ENCODE results near the gene ATPAF1.

ATPAF1 gene

GRCh38 chr1:46596036-46596435 is 72.1 kb downstream of the ATPAF1 start:
- no peak for TF ChIP-seq CTCF (IDR thresholded peaks at IDR 0.05)

GRCh38 chr1:46595127-46595526 is 73.0 kb downstream of the ATPAF1 start:
- no peak for TF ChIP-seq CTCF (IDR thresholded peaks at IDR 0.05)

GRCh38 chr1:46594063-46594462 is 74.1 kb downstream of the ATPAF1 start:
- TF ChIP-seq CTCF (IDR thresholded peaks at IDR 0.05) = no peak

GRCh38 chr1:46592823-46593222 is 75.3 kb downstream of the ATPAF1 start:
- TF ChIP-seq CTCF (IDR thresholded peaks at IDR 0.05) = no peak

GRCh38 chr1:46589529-46589928 is 78.6 kb downstream of the ATPAF1 start:
- TF ChIP-seq CTCF (IDR thresholded peaks at IDR 0.05) = no peak

- no peak for TF ChIP-seq CTCF (IDR thresholded peaks at IDR 0.05)
Observed at GRCh38 chr1:46587069-46587468, 81.1 kb downstream of the ATPAF1 start.

- TF ChIP-seq CTCF (IDR thresholded peaks at IDR 0.05) = no peak
Observed at GRCh38 chr1:46585312-46585938, 82.7 kb downstream of the ATPAF1 start.

- no peak for TF ChIP-seq CTCF (IDR thresholded peaks at IDR 0.05)
Observed at GRCh38 chr1:46583494-46583893, 84.7 kb downstream of the ATPAF1 start.

Measured in LNCAP (cell line).